ENCODE results near the gene TBC1D12.
"Not testable (repeated sequence)": the region's sequence is repeated elsewhere in the genome, so short reads cannot be mapped to it uniquely, and the experiment has no call there.

The TBC1D12 gene

DNA sequence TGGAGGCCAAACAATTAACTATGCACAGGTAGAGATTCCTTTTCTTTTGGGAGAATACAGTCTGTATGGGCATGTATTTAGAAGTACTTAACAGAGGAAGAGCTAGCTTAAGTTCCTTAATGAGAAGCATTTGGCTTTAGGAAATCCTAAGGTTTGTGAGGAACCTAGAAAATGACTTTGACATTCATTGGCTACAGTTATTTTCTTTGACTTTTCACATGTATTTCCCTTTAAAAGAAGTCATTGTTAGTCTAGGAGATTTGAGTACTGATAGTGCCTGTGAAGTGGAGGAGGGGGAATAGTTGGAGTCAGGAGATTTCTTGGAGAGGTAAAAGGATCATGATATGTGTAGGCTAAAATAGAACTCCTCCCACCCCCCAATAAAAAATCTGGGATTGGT, 146.9 kb downstream of the TBC1D12 start:
- no peak for FAIRE-seq

DNA sequence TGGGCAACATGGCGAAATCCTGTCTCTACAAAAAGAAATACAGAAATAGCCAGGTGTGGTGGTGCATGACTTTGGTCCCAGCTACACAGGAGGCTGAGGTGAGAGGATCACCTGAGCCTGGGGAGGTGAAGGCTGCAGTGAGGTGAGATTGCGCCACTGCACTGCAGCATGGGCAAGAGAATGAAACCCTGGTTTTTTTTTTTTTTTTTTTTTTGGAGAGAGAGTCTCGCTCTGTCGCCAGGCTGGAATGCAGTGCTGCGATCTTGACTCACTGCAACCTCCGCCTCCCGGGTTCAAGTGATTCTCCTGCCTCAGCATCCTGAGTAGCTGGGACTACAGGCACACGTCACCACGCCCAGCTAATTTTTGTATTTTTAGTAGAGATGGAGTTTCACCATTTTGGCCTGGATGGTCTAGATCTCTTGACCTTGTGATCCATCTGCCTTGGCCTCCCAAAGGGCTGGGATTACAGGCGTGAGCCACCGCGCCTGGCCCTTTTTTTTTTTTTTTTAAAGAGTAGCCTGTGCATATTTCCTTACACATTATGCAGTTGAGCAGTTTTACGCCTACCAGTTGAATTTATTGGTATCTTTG, 165.5 kb downstream of the TBC1D12 start:
- not testable (repeated sequence) for FAIRE-seq

DNA sequence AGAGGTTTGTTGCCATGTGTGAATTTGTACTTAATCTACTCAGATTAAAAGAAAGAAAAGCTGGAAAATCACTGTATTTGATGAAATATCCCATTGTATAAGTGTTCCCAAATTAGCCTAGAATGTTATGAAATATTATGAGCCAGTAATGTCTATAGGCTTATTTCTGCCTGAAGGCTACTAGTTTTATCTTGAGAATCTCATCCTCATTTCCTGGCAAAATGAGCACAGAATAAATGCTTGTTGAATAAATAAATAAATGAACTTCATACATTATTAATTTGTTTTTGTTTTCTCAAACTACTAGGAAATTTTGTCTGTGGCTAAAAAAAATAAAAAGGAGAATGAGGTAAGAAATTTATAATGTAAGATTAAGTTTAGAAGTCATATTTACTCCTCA, 168.7 kb downstream of the TBC1D12 start:
- no peak for FAIRE-seq

DNA sequence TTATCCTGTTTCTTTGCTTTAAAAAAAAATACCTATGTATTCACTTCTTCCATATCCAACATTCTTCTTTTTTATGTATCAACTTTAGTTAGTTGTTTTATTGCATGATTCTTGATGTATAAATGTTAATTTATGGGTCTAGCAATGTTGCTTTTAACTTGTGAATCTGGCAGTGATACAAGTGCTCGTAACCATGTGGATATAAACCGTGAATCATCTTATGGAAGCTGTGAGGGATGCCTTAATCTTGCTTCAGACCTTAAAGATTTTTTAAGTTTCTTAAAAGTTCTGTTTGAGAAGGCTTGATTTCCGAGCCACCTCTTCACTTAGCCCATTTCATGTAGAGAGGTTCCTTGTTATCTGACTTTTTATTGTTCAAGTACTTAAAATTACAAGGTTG, 169.2 kb downstream of the TBC1D12 start:
- FAIRE-seq = no peak

DNA sequence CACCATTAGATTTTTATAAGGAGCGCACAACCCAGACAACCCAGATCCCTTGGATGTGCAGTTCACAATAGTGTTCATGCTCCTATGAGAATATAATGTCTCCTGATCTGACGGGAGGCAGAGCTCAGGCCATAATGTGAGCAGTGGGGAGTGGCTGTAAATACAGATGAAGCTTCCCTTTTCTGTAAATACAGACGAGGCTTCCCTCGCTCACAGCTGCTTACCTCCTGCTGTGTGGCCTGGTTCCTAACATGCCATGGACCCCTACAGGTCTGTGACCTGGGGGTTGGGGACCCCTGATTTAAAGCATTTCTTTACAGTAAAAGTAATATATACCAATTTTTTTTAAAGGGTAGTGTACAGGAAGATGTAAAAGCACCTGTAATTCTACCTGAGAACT, 176.4 kb downstream of the TBC1D12 start:
- no peak for FAIRE-seq

DNA sequence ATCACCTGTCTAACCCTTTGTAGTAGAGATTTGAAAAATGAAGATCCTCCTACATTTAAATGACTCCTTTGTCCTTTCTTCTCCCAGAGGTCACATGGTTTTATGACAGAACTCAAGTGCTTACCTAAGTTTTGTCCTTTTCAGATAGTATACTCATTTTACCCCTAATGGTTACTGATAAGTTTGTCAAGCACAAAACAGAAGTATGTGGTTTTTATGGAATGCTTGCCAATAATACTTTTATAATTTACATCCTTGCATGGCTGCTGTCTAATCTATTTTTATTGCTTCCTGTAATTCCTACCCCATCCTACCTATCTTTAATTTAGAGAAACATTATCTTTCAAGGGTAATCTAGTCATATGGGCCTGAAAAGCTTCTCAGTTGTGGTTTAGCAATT, 180.8 kb downstream of the TBC1D12 start:
- no peak for FAIRE-seq

All from endometrium (tissue), 2 donors.